HepG2 (cell line): ENCODE measurements around the gene PDPK1. TPM values are rescaled to one million over a fixed set of nuclear protein-coding genes. Genes with fewer than 3 reads are reported as not detected.
"Not testable (repeated sequence)": the region's sequence is repeated elsewhere in the genome, so short reads cannot be mapped to it uniquely, and the experiment has no call there.

Experiments
- ATAC-seq: fragments of 200-7000 bp; cut with Tn5 transposase; 3 replicates; pipeline ENCODE4 v1.9.1; 2020; ENCODE audit warnings: mild to moderate bottlenecking, moderate library complexity
- BruUV-seq: library from RNA; stranded (reverse); fragments of 400-500 nt; replicated peaks from 2 replicates; lab custom pipeline; 2021; lab: Mats Ljungman, UMichigan
- CTCF ChIA-PET: fragments of 300-600 bp; formaldehyde crosslinking; extraction: SDS; loops from one replicate; lab custom pipeline; 2021; ENCODE audit warnings: low total read pairs, inconsistent platforms, low intra/inter-chr PET ratio; lab: Yijun Ruan, JAX
- POLR2A ChIA-PET: fragments of 350-600 bp; sonication (Branson Sonifier 250); formaldehyde crosslinking; loops from one replicate; lab custom pipeline; 2020; ENCODE audit warnings: antibody characterized with exemption, inconsistent platforms; lab: Yijun Ruan, JAX
- DNase-seq: peaks from one replicate; pipeline ENCODE4 v3.0.0-alpha.2; 2015; ENCODE audit warnings: low spot score
- FAIRE-seq: peaks from 3 replicates; lab custom pipeline; 2011; peaks lifted over from hg19 to GRCh38; lab: Jason Lieb, UNC
- H2AFZ ChIP-seq: one replicate; pipeline ENCODE4 v1.6.1; 2011; ENCODE audit warnings: low read length, inconsistent platforms
- H3K27ac ChIP-seq: fragments of 300-600 bp; 3 replicates; pipeline ENCODE4 v1.8.0; 2011; ENCODE audit warnings: mixed run types, mild to moderate bottlenecking, mixed read lengths, low read length, inconsistent platforms; ENCODE audit not compliant: insufficient read depth; ENCODE audit errors: extremely low read length
- H3K27me3 ChIP-seq, 2 experiments: fragments of 200-600 bp in 1 of 2; 2 replicates in 1 of 2; 3 replicates in 1 of 2; pipeline versions ENCODE4 v1.6.0 to v1.8.0; 2011; ENCODE audit warnings: low read length in 2 of 2, mild to moderate bottlenecking in 2 of 2, moderate library complexity in 2 of 2, inconsistent platforms in 1 of 2; ENCODE audit not compliant: insufficient read depth in 2 of 2, control insufficient read depth in 1 of 2
- H3K36me3 ChIP-seq, 2 experiments: fragments of 200-600 bp in 1 of 2; replicated peaks in 1 of 2; 2 replicates in 1 of 2; 3 replicates in 1 of 2; pipeline versions ENCODE4 v1.5.1 to v1.8.0; 2011; ENCODE audit warnings: low read length in 2 of 2, inconsistent platforms in 1 of 2; ENCODE audit not compliant: insufficient read depth in 2 of 2, control insufficient read depth in 1 of 2
- H3K4me1 ChIP-seq: 2 replicates; pipeline ENCODE4 v1.5.1; 2012; ENCODE audit warnings: low read length, inconsistent platforms; ENCODE audit not compliant: insufficient read depth
- H3K4me2 ChIP-seq: 2 replicates; pipeline ENCODE4 v1.6.0; 2011; ENCODE audit warnings: low read depth, low read length, inconsistent platforms
- H3K4me3 ChIP-seq, 3 experiments: fragments of 200-600 bp in 1 of 3; sonication (generic), shearing (Covaris generic) in 1 of 3; replicated peaks in 1 of 3; 2 replicates each; pipeline ENCODE4 v1.5.1; 2011 to 2016; ENCODE audit warnings: low read length in 3 of 3, inconsistent platforms in 2 of 3, low read depth in 2 of 3, mild to moderate bottlenecking in 2 of 3, control low read depth in 1 of 3, mixed read lengths in 1 of 3; ENCODE audit not compliant: insufficient read depth in 1 of 3
- H3K79me2 ChIP-seq: one replicate; pipeline ENCODE4 v1.6.1; 2011; ENCODE audit warnings: low read length, inconsistent platforms; ENCODE audit not compliant: insufficient read depth
- H3K9ac ChIP-seq: 2 replicates; pipeline ENCODE4 v1.6.0; 2011; ENCODE audit warnings: mild to moderate bottlenecking, low read depth, low read length, inconsistent platforms; ENCODE audit not compliant: insufficient read depth
- H3K9me3 ChIP-seq: 2 replicates; pipeline ENCODE4 v1.5.1; 2012; ENCODE audit warnings: mild to moderate bottlenecking, low read length
- H4K20me1 ChIP-seq: 2 replicates; pipeline ENCODE4 v1.6.0; 2011; ENCODE audit warnings: inconsistent platforms, mild to moderate bottlenecking, low read length, moderate library complexity; ENCODE audit not compliant: insufficient read depth
- WGBS: methylation state at CpG from one replicate; pipeline ENCODE4 v1.1.6; 2017; ENCODE audit warnings: low lambda C conversion rate; 5-methylcytosine and 5-hydroxymethylcytosine counted together
- in situ Hi-C: cut with HindIII; loops from 2 replicates; pipeline ENCODE4 v1.10.0; 2017; ENCODE audit warnings: low pct_unique_long_range_greater_than_20kb; ENCODE audit not compliant: extremely low pct_ligation_motif_present
- intact Hi-C: fragments of 100-400 bp; cut with micrococcal nuclease; formaldehyde crosslinking; loops from one replicate; pipeline ENCODE4 v1.10.0; 2022; ENCODE audit not compliant: unreplicated experiment
- polyA plus RNA-seq, 8 experiments: library from polyadenylated mRNA; depleted of rRNA in 3 of 8; stranded (reverse) in 7 of 8; unstranded in 1 of 8; fragments of >200 nt; fragmentation: Illumina TruSeq in 4 of 8; extraction: Trizol in 4 of 8; gene quantifications; 2 replicates each; pipeline versions ENCODE4 v1.2.1 to v1.2.3, GENCODE V29; 2011 to 2016; ENCODE audit warnings: low read depth in 4 of 8, missing spikeins in 1 of 8, mixed read lengths in 1 of 8; ENCODE audit not compliant: insufficient read depth in 1 of 8
- total RNA-seq, 5 experiments: library from RNA; depleted of rRNA; stranded (reverse); fragments of >200 nt; fragmentation: Illumina TruSeq; extraction: Trizol; gene quantifications; 2 replicates each; pipeline ENCODE4 v1.2.3, GENCODE V29; 2016; ENCODE audit warnings: low read depth in 1 of 5

The PDPK1 gene
- total and polyA plus RNA-seq, 2 of the 13 experiments (the other 11 are each of a cell fraction or from before 2014, with no cell fraction given): 59.6 to 129 TPM

DNA sequence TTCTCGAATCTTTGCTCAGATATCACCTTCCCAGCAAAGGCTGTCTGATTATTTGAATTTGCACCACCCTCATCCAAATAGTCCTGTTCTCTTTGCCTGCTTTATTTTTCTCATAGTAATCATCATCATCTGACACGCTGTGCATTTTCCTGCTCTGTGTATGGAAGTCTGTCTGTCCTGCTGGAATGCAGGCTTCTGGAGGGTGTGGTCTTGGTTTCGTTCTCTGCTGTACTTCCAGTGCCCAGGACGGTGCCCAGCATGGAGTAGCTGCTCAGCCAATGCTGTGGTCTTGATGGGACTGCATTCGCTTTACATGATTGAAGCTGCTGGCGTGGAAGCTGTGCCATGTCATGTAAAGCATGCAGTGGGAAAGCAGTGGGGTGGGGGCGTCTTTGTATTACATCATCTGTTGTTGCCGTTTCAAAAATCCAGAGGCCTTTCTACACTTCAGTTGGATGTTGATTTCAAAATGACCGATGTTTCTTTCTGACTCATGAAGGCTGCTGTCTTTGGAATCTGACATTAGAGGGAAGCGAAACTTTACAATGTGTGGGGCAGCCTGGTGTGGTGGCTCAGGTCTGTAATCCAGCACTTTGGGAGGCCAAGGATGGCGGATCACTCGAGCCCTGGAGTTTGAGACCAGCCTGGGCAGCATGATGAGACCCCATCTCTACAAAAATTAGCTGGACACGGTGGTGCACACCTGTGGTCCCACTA lies 17.0 kb downstream of the PDPK1 start:
- DNase-seq, intact Hi-C loops, H3K9ac ChIP-seq, H3K36me3 ChIP-seq, in situ Hi-C loops, H3K79me2 ChIP-seq, ATAC-seq, H4K20me1 ChIP-seq, BruUV-seq, H2AFZ ChIP-seq, H3K4me2 ChIP-seq, CTCF ChIA-PET, H3K27ac ChIP-seq, H3K9me3 ChIP-seq, H3K27me3 ChIP-seq, H3K4me1 ChIP-seq, FAIRE-seq, POLR2A ChIA-PET, H3K4me3 ChIP-seq: not testable (repeated sequence)
- 80% methylated on average over 1 of the region's 13 CpGs for WGBS

DNA sequence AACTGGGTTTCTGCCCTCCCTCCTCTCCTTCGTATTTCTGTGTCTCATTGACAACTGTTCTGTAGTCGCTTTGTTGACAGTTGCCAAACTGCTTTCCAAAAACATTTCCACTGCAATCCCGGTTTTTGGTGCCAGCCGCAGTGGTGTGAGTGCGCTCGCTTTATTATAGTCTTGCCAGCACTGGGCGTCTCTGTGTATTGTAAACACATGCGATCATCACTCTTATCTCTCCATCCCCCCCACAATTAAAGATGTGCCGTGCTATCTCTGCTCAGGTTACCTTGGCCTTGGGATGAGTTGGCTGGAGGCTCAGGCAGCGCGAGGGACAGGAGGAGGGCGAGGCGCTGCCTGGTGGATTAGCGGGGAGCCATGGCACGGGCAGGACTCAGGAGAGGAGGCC lies 19.3 kb downstream of the PDPK1 start:
- H3K4me1 ChIP-seq, intact Hi-C loops, H4K20me1 ChIP-seq, DNase-seq, H3K4me3 ChIP-seq, FAIRE-seq, H3K79me2 ChIP-seq, H3K27ac ChIP-seq, in situ Hi-C loops, POLR2A ChIA-PET, H3K9ac ChIP-seq, H3K36me3 ChIP-seq, H3K9me3 ChIP-seq, BruUV-seq, CTCF ChIA-PET, H3K27me3 ChIP-seq, H3K4me2 ChIP-seq, H2AFZ ChIP-seq, ATAC-seq: not testable (repeated sequence)
- 95% methylated on average over 4 of the region's 15 CpGs for WGBS

DNA sequence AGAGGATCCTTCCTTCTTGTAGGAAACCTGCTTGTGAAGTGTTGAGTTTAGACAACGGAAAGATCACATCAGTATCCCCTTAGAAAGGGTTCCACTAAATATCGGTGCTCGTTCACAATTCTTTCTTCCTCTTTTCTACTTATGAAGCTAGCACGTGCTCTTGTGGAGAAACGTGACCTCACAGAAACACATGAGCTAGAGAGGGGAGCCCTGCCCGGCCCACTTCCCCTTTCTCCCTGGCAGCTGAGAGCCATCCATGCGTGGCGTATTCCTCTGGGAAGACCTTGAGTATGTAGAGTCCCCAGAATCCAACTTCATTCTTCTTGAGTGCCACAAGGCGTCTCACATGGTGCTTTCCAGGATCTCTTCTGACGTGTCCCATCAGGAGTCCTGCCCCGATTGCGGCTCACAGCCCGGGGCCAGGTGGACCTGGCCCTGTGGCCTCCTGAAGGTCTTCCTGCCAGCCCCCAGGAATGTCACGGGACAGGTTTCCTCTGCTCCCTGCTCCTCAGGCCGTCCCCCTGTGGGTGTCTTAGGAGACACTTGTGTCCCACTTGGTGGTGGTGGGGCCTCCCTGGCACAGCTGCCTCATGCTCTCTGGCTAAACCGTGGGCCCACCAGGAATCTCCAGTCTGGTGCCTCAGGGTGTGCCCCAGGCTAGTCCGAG lies 22.4 kb downstream of the PDPK1 start:
- DNase-seq, H3K4me1 ChIP-seq, H3K36me3 ChIP-seq, BruUV-seq, H3K27me3 ChIP-seq, H2AFZ ChIP-seq, intact Hi-C loops, H3K79me2 ChIP-seq, H3K9me3 ChIP-seq, H3K4me3 ChIP-seq, H3K27ac ChIP-seq, POLR2A ChIA-PET, H3K9ac ChIP-seq, ATAC-seq, in situ Hi-C loops, H3K4me2 ChIP-seq, FAIRE-seq, H4K20me1 ChIP-seq, CTCF ChIA-PET: not testable (repeated sequence)
- 97% methylated on average over 10 of the region's 17 CpGs for WGBS
